NCI-H774 (cell line): ENCODE measurements around the gene WFDC9.
A peak's percentile ranks its signal among the peaks of the same experiment; 100 is the strongest.
"Not testable (repeated sequence)": the region's sequence is repeated elsewhere in the genome, so short reads cannot be mapped to it uniquely, and the experiment has no call there.

Experiments used
- DNase-seq: peaks from one replicate; lab custom pipeline; 2025; lab: John Stamatoyannopoulos, UW

The WFDC9 gene

GRCh38 chr20:45592574-45593189 lies 38.4 kb downstream of the WFDC9 start:
- DNase-seq = peak; percentile 2

GRCh38 chr20:45589725-45590124 lies 41.4 kb downstream of the WFDC9 start:
- DNase-seq = no peak

- DNase-seq = no peak
These were observed 42.3 kb downstream of the WFDC9 start for GRCh38 chr20:45588800-45589199.

- DNase-seq = not testable (repeated sequence)
These were observed 45.1 kb downstream of the WFDC9 start for GRCh38 chr20:45585986-45586385.

DNA sequence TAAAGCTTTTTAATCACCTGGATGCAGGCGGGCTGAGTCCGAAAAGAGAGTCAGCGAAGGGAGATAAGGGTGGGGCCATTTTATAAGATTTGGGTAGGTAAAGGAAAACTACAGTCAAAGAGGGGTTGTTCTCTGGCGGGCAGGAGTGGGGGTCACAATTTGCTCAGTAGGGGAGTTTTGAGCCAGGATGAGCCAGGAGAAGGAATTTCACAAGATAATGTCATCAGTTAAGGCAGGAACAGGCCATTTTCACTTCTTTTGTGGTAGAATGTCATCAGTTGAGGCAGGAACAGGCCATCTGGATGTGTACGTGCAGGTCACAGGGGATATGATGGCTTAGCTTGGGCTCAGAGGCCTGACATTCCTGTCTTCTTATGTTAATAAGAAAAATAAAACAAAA lies 46.8 kb downstream of the WFDC9 start:
- DNase-seq = not testable (repeated sequence)

GRCh38 chr20:45583502-45583901 lies 47.6 kb downstream of the WFDC9 start:
- DNase-seq = no peak

GRCh38 chr20:45581702-45582101 lies 49.4 kb downstream of the WFDC9 start:
- DNase-seq = no peak

GRCh38 chr20:45579184-45579583 lies 51.9 kb downstream of the WFDC9 start, which contains the start of gene WFDC8:
Gene WFDC8, minus strand, starts transcription at chr20:45579284. Its CDS starts 37 bp downstream, at chr20:45579247.
- DNase-seq = no peak

DNA sequence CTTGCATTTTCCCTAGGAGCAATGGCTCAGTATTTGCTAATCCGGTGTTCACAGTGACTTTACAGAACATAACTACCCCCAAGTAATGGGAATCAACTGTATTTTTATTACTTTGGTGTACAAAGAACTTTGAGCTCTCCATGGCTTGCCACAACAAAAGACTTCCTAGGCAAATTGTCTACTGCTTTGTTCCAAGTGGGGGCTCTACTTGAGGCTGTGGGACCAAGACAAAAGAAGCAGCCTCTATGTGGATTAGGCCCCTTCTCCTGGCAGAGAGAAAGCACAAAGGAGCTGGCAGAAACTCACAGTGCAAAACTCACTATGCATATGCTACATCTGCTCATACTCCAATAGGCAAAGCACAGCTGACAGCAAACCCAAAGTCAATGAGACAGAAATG lies 52.9 kb downstream of the WFDC9 start:
- DNase-seq = no peak

DNA sequence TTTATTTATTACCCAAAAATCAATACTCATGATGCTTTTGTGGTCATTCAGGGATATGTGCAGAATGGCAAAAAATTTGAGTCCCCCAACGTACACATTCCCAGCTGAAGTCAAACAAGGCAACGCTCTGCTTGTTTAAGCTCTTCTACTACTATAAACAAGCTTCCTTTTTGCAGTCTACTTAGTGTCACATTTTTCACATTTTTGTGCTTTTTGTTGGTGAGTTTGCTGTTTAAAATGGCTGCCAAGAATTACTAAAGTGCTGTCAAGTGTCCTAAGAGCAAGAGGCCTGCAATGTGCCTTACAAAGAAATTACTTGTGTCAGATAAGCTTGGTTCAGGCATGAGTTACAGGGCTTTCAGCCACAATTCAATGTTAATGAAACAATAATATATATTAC lies 54.1 kb downstream of the WFDC9 start:
- DNase-seq = no peak

- DNase-seq = no peak
These were observed 55.2 kb downstream of the WFDC9 start for GRCh38 chr20:45575931-45576330.

- not testable (repeated sequence) for DNase-seq
These were observed 61.4 kb downstream of the WFDC9 start for GRCh38 chr20:45569650-45570049.

- no peak for DNase-seq
These were observed 66.3 kb downstream of the WFDC9 start for GRCh38 chr20:45564760-45565276.
